DOHH2 (cell line): ENCODE data around the gene CNTN1.

Experiments
- EZH2phosphoT487 ChIP-seq: fragments of 200-600 bp; sonication (generic); IDR thresholded peaks from 2 replicates; pipeline ENCODE4 v1.6.1; 2017; ENCODE audit warnings: borderline replicate concordance, mild to moderate bottlenecking, antibody characterized with exemption, low read length, moderate library complexity, mixed read lengths
- TF ChIP-seq, protein P1 (sequence below): fragments of 200-600 bp; sonication (generic); IDR thresholded peaks from one replicate; pipeline ENCODE4 v1.5.1; 2014; ENCODE audit warnings: antibody characterized with exemption, mild to moderate bottlenecking, low read depth, low read length; ENCODE audit not compliant: poor library complexity, severe bottlenecking

DNA sequence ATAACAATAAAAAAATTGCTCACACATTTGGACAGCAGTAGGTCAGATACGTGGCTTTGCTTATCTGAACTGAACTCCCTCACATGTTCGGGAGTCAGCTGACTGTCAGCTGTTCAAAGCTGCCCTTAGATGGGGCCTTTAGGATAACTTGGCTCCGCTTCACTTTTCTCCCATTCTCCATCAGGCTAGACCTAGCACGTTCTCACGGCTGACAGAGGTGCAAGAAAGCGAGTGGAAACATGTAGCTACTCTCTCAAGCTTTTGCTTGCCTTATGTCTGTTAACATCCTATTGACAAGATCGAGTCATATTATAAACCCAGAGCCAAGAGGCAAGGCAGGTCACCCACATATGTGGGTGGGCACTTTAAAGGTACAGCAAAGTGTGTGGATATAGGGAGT is 383.9 kb downstream of the CNTN1 start:
- TF ChIP-seq, protein P1, sequence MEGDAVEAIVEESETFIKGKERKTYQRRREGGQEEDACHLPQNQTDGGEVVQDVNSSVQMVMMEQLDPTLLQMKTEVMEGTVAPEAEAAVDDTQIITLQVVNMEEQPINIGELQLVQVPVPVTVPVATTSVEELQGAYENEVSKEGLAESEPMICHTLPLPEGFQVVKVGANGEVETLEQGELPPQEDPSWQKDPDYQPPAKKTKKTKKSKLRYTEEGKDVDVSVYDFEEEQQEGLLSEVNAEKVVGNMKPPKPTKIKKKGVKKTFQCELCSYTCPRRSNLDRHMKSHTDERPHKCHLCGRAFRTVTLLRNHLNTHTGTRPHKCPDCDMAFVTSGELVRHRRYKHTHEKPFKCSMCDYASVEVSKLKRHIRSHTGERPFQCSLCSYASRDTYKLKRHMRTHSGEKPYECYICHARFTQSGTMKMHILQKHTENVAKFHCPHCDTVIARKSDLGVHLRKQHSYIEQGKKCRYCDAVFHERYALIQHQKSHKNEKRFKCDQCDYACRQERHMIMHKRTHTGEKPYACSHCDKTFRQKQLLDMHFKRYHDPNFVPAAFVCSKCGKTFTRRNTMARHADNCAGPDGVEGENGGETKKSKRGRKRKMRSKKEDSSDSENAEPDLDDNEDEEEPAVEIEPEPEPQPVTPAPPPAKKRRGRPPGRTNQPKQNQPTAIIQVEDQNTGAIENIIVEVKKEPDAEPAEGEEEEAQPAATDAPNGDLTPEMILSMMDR, result no peak
- TF ChIP-seq EZH2phosphoT487, result no peak
